A549 (cell line): Measurements from ENCODE around the gene SETBP1. TPM values are rescaled to one million over a fixed set of nuclear protein-coding genes. Genes with fewer than 3 reads are reported as not detected.

ENCODE experiments used
- ATAC-seq, 2 experiments: fragments of 200-7000 bp in 1 of 2; fragments of >200 bp in 1 of 2; cut with Nextera tagmentation in 1 of 2; cut with Tn5 transposase in 1 of 2; 3 replicates each; pipeline versions ENCODE4 v1.8.0 to v1.9.1; 2018 to 2020; ENCODE audit warnings: mild to moderate bottlenecking in 1 of 2, moderate library complexity in 1 of 2
- CTCF ChIA-PET: fragments of 300-600 bp; sonication (Branson Sonifier 250); formaldehyde crosslinking; extraction: SDS; loops from one replicate; lab custom pipeline; 2021; ENCODE audit warnings: antibody characterized with exemption, inconsistent platforms; lab: Yijun Ruan, JAX
- POLR2A ChIA-PET: fragments of 350-600 bp; formaldehyde crosslinking; extraction: SDS; loops from one replicate; lab custom pipeline; 2021; ENCODE audit warnings: antibody characterized with exemption, inconsistent platforms; lab: Yijun Ruan, JAX
- DNase-seq, 2 experiments: peaks; one replicate each; pipeline versions ENCODE4 v3.0.0 to v3.0.0-alpha.2; 2011 to 2016; ENCODE audit warnings: low read depth in 1 of 2, low spot score in 1 of 2
- FAIRE-seq: peaks from 2 replicates; lab custom pipeline; 2011; peaks lifted over from hg19 to GRCh38; lab: Jason Lieb, UNC
- H3K27ac ChIP-seq, 2 experiments: fragments of >200 bp; sonication (Bioruptor Twin); formaldehyde crosslinking; 3 replicates each; pipeline ENCODE4 v1.5.1; 2016 to 2017
- H3K4me1 ChIP-seq: fragments of >200 bp; sonication (Bioruptor Twin); formaldehyde crosslinking; 3 replicates; pipeline ENCODE4 v1.6.1; 2016
- H3K4me2 ChIP-seq: fragments of >200 bp; sonication (Bioruptor Twin); formaldehyde crosslinking; 3 replicates; pipeline ENCODE4 v1.6.1; 2016
- H3K4me3 ChIP-seq: fragments of >200 bp; sonication (Bioruptor Twin); formaldehyde crosslinking; 3 replicates; pipeline ENCODE4 v1.5.1; 2016
- H3K9me3 ChIP-seq: fragments of >200 bp; sonication (Bioruptor Twin); formaldehyde crosslinking; 3 replicates; pipeline ENCODE4 v1.6.1; 2016
- BCL3 ChIP-seq: fragments of >200 bp; sonication (Bioruptor Twin); formaldehyde crosslinking; IDR thresholded peaks from 3 replicates; pipeline ENCODE4 v1.6.1; 2016
- CBX2 ChIP-seq: fragments of 200-600 bp; sonication (generic); IDR thresholded peaks from 2 replicates; pipeline ENCODE4 v1.6.1; 2016; ENCODE audit warnings: low read depth, mild to moderate bottlenecking, borderline replicate concordance
- CBX8 ChIP-seq: fragments of 200-600 bp; sonication (generic); IDR thresholded peaks from 2 replicates; pipeline ENCODE4 v1.6.1; 2016
- CEBPB ChIP-seq, 2 experiments: fragments of >200 bp in 1 of 2; sonication (Bioruptor Twin) in 1 of 2; formaldehyde crosslinking in 1 of 2; IDR thresholded peaks; 2 replicates each; pipeline ENCODE4 v1.6.1; 2012 to 2016
- CHD4 ChIP-seq: fragments of 200-600 bp; sonication (generic); IDR thresholded peaks from 2 replicates; pipeline ENCODE4 v1.6.1; 2016; ENCODE audit warnings: antibody characterized with exemption, mild to moderate bottlenecking, borderline replicate concordance
- E2F6 ChIP-seq: IDR thresholded peaks from 2 replicates; pipeline ENCODE4 v1.6.1; 2012; ENCODE audit warnings: low read depth, borderline replicate concordance
- EHMT2 ChIP-seq: fragments of 200-600 bp; sonication (generic); IDR thresholded peaks from 2 replicates; pipeline ENCODE4 v1.6.1; 2016; ENCODE audit warnings: antibody characterized with exemption, low read depth, mild to moderate bottlenecking, moderate library complexity
- EP300 ChIP-seq, 2 experiments: fragments of >200 bp; sonication (Bioruptor Twin); formaldehyde crosslinking; IDR thresholded peaks; 2 replicates in 1 of 2; 3 replicates in 1 of 2; pipeline ENCODE4 v1.6.1; 2016 to 2017
- ESRRA ChIP-seq: fragments of 150-350 bp; IDR thresholded peaks from 2 replicates; pipeline ENCODE4 v1.6.1; 2014; ENCODE audit warnings: mild to moderate bottlenecking, low read length, borderline replicate concordance
- FOSB ChIP-seq: fragments of 250-450 bp; sonication (Bioruptor Pico); IDR thresholded peaks from 2 replicates; pipeline ENCODE4 v1.5.0; 2020; ENCODE audit warnings: mild to moderate bottlenecking, moderate library complexity
- HDAC2 ChIP-seq: fragments of 200-600 bp; sonication (generic); IDR thresholded peaks from 2 replicates; pipeline ENCODE4 v1.6.1; 2016
- HOXB13 ChIP-seq: fragments of 250-450 bp; sonication (Bioruptor Pico); IDR thresholded peaks from 2 replicates; pipeline ENCODE4 v1.5.0; 2020; ENCODE audit warnings: low read depth, mild to moderate bottlenecking, moderate library complexity
- HOXB5 ChIP-seq: fragments of 250-450 bp; sonication (Bioruptor Pico); IDR thresholded peaks from 2 replicates; pipeline ENCODE4 v1.5.0; 2020; ENCODE audit warnings: mild to moderate bottlenecking, moderate library complexity
- KDM1A ChIP-seq: fragments of 200-600 bp; sonication (generic); IDR thresholded peaks from 2 replicates; pipeline ENCODE4 v1.6.1; 2016; ENCODE audit warnings: low read depth, mild to moderate bottlenecking
- POLR2A ChIP-seq: IDR thresholded peaks from 2 replicates; pipeline ENCODE4 v1.6.1; 2012; ENCODE audit warnings: mild to moderate bottlenecking, low read length
- RARB ChIP-seq: fragments of 250-450 bp; sonication (Bioruptor Pico); IDR thresholded peaks from 2 replicates; pipeline ENCODE4 v1.8.0; 2021; ENCODE audit warnings: mild to moderate bottlenecking, moderate library complexity
- RCOR1 ChIP-seq: fragments of 150-350 bp; IDR thresholded peaks from 2 replicates; pipeline ENCODE4 v1.6.1; 2014; ENCODE audit warnings: antibody characterized with exemption, low read length, low read depth
- REST ChIP-seq: fragments of 200-600 bp; sonication (generic); IDR thresholded peaks from 2 replicates; pipeline ENCODE4 v1.6.1; 2016; ENCODE audit warnings: antibody characterized with exemption, mild to moderate bottlenecking, moderate library complexity
- RFX5 ChIP-seq: fragments of 450-650 bp; IDR thresholded peaks from 2 replicates; pipeline ENCODE4 v1.7.1; 2014; ENCODE audit warnings: antibody characterized with exemption, mild to moderate bottlenecking, moderate library complexity
- SREBF2 ChIP-seq: fragments of 450-650 bp; IDR thresholded peaks from 2 replicates; pipeline ENCODE4 v1.6.1; 2014; ENCODE audit warnings: mild to moderate bottlenecking, moderate library complexity
- TFCP2L1 ChIP-seq: fragments of 250-450 bp; sonication (Bioruptor Pico); IDR thresholded peaks from 2 replicates; pipeline ENCODE4 v1.5.0; 2021; ENCODE audit warnings: mild to moderate bottlenecking
- TP53 ChIP-seq: fragments of 250-450 bp; sonication (Bioruptor Pico); IDR thresholded peaks from 2 replicates; pipeline ENCODE4 v1.5.0; 2021; ENCODE audit warnings: mild to moderate bottlenecking, moderate library complexity
- USF2 ChIP-seq: fragments of 450-650 bp; IDR thresholded peaks from 2 replicates; pipeline ENCODE4 v1.6.1; 2014; ENCODE audit warnings: antibody characterized with exemption
- ZC3H11A ChIP-seq: fragments of 450-650 bp; IDR thresholded peaks from 2 replicates; pipeline ENCODE4 v1.6.1; 2014; ENCODE audit warnings: antibody characterized with exemption, mild to moderate bottlenecking
- ZNF302 ChIP-seq: fragments of 250-450 bp; sonication (Bioruptor Pico); IDR thresholded peaks from 2 replicates; pipeline ENCODE4 v1.9.0; 2021; ENCODE audit warnings: inconsistent platforms, mild to moderate bottlenecking, moderate library complexity
- ZSCAN20 ChIP-seq: fragments of 250-450 bp; sonication (Bioruptor Pico); IDR thresholded peaks from 2 replicates; pipeline ENCODE4 v1.8.0; 2022; ENCODE audit warnings: mild to moderate bottlenecking, moderate library complexity
- WGBS: methylation state at CpG from one replicate; pipeline ENCODE4 v1.1.6; 2017; ENCODE audit errors: missing lambda C conversion rate; 5-methylcytosine and 5-hydroxymethylcytosine counted together
- polyA plus RNA-seq, 4 experiments: library from polyadenylated mRNA; depleted of rRNA in 3 of 4; stranded (reverse); fragments of >200 nt; fragmentation: RNase III in 1 of 4; extraction: RNeasy Plus Mini Kit Qiagen cat#74134 plus additional on column Dnase treatment in 1 of 4; gene quantifications; 2 replicates in 3 of 4; 3 replicates in 1 of 4; pipeline ENCODE4 v1.2.3, GENCODE V29; 2011 to 2017

SETBP1 gene
- polyA plus RNA-seq, 2 of the 4 experiments (the other 2 are of a cell fraction): 0.50 to 1.9 TPM

- CTCF ChIA-PET: no interaction called here
Measured at GRCh38 chr18:45046228-45046627, 365.5 kb downstream of the SETBP1 start.

GRCh38 chr18:45046961-45047360 is 366.3 kb downstream of the SETBP1 start:
- ATAC-seq (no peak), DNase-seq (no peak), FAIRE-seq (no peak)
- peaks cover 12% of the 10 kb centered on the region for H3K4me1 ChIP-seq
- TF ChIP-seq RARB (CRISPR knock-in tag) (no peak), HOXB13 (CRISPR knock-in tag) (no peak), ESRRA (no peak), ZC3H11A (no peak), FOSB (CRISPR knock-in tag) (no peak), HDAC2 (no peak), REST (no peak), CBX8 (no peak), POLR2A (no peak), RCOR1 (no peak)
- ChIA-PET CTCF (no interaction called here), POLR2A (no interaction called here)
- H3K4me3 ChIP-seq: no peak overlapping the region
- H3K27ac ChIP-seq: no peak overlapping the region
- no peaks in the 10 kb centered on the region for H3K9me3 ChIP-seq
- H3K4me2 ChIP-seq: no peak overlapping the region
- 72% methylated on average over 6 of the region's 6 CpGs for WGBS

More at GRCh38 chr18:45046228-45046627, 365.5 kb downstream of the SETBP1 start:
- no peak for ATAC-seq
- no peak overlapping the region for H3K4me2 ChIP-seq
- H3K4me1 ChIP-seq: peaks cover 9% of the 10 kb centered on the region
- WGBS: 51% methylated on average over 3 of the region's 3 CpGs
- no peak for FAIRE-seq
- no peak overlapping the region for H3K27ac ChIP-seq
- no peak for DNase-seq
- H3K9me3 ChIP-seq: no peaks in the 10 kb centered on the region
- TF ChIP-seq ZNF302 (no peak), REST (no peak), CEBPB (IDR thresholded peaks at IDR 0.05) (no peak), BCL3 (no peak), RARB (CRISPR knock-in tag) (no peak), CHD4 (no peak), EHMT2 (no peak), HOXB5 (CRISPR knock-in tag) (no peak), SREBF2 (no peak), KDM1A (no peak), TFCP2L1 (CRISPR knock-in tag) (no peak), E2F6 (no peak), USF2 (no peak), RFX5 (no peak), TP53 (CRISPR knock-in tag) (no peak), CBX2 (no peak), ZSCAN20 (CRISPR knock-in tag) (no peak), HDAC2 (no peak), EP300 (IDR thresholded peaks at IDR 0.05) (no peak)
- TF ChIP-seq, all 56 proteins: peak for 0
- POLR2A ChIA-PET: no interaction called here
- H3K4me3 ChIP-seq: no peak overlapping the region
